K562 (cell line): ENCODE data around the gene ROR2. TPM values are rescaled to one million over a fixed set of nuclear protein-coding genes. Genes with fewer than 3 reads are reported as not detected.

Source experiments
- ATAC-seq: fragments of 200-7000 bp; cut with Tn5 transposase; 3 replicates; pipeline ENCODE4 v1.9.1; 2020; ENCODE audit warnings: moderate library complexity
- BruUV-seq: library from RNA; stranded (reverse); fragments of 400-500 nt; replicated peaks from 2 replicates; lab custom pipeline; 2021; lab: Mats Ljungman, UMichigan
- CTCF ChIA-PET: fragments of 300-600 bp; formaldehyde crosslinking; extraction: SDS; loops from one replicate; lab custom pipeline; 2021; ENCODE audit warnings: low intra/inter-chr PET ratio; lab: Yijun Ruan, JAX
- POLR2A ChIA-PET: fragments of 300-600, 350-650 bp; sonication (Branson Sonifier 250); formaldehyde crosslinking; extraction: SDS; loops from one replicate; lab custom pipeline; 2021; ENCODE audit warnings: antibody characterized with exemption, inconsistent platforms; lab: Yijun Ruan, JAX
- DNase-seq, 4 experiments: peaks; one replicate each; pipeline versions ENCODE4 v3.0.0 to v3.0.0-alpha.2; 2011 to 2018; ENCODE audit warnings: low spot score in 3 of 4, mixed read lengths in 3 of 4; ENCODE audit errors: extremely low read depth in 1 of 4
- FAIRE-seq: peaks from 2 replicates; lab custom pipeline; 2011; peaks lifted over from hg19 to GRCh38; lab: Jason Lieb, UNC
- H2AFZ ChIP-seq: 2 replicates; pipeline ENCODE4 v1.6.0; 2011; ENCODE audit warnings: low read depth, low read length, control low read depth, inconsistent platforms
- H3K27ac ChIP-seq: fragments of 200-600 bp; 3 replicates; pipeline ENCODE4 v1.8.0; 2011; ENCODE audit warnings: low read depth, mild to moderate bottlenecking, control low read depth, inconsistent platforms, low read length, moderate library complexity, mixed read lengths; ENCODE audit errors: extremely low read depth
- H3K27me3 ChIP-seq, 2 experiments: fragments of 300-600 bp in 1 of 2; 2 replicates in 1 of 2; 3 replicates in 1 of 2; pipeline versions ENCODE4 v1.6.0 to v1.8.0; 2011; ENCODE audit warnings: inconsistent platforms in 2 of 2, low read length in 2 of 2, mild to moderate bottlenecking in 1 of 2, mixed read lengths in 1 of 2, moderate library complexity in 1 of 2; ENCODE audit not compliant: control insufficient read depth in 2 of 2, insufficient read depth in 2 of 2
- H3K36me3 ChIP-seq: fragments of 300-600 bp; 3 replicates; pipeline ENCODE4 v1.8.0; 2011; ENCODE audit warnings: mild to moderate bottlenecking, low read length, inconsistent platforms; ENCODE audit not compliant: control insufficient read depth, insufficient read depth
- H3K4me1 ChIP-seq, 2 experiments: fragments of 200-600 bp in 1 of 2; replicated peaks in 1 of 2; 2 replicates in 1 of 2; 3 replicates in 1 of 2; pipeline versions ENCODE4 v1.5.1 to v1.8.0; 2011; ENCODE audit warnings: inconsistent platforms in 2 of 2, low read length in 2 of 2, mild to moderate bottlenecking in 1 of 2, mixed read lengths in 1 of 2, moderate library complexity in 1 of 2; ENCODE audit not compliant: control insufficient read depth in 2 of 2, insufficient read depth in 2 of 2
- H3K4me2 ChIP-seq: 2 replicates; pipeline ENCODE4 v1.6.1; 2011; ENCODE audit warnings: low read length, control low read depth, inconsistent platforms, mixed read lengths; ENCODE audit not compliant: insufficient read depth
- H3K4me3 ChIP-seq: fragments of 200-600 bp; sonication (generic), shearing (Covaris generic); 2 replicates; pipeline ENCODE4 v1.5.1; 2016; ENCODE audit warnings: control low read depth, inconsistent platforms
- H3K79me2 ChIP-seq: fragments of 200-600 bp; 3 replicates; pipeline ENCODE4 v1.8.0; 2011; ENCODE audit warnings: low read length, inconsistent platforms; ENCODE audit not compliant: control insufficient read depth, insufficient read depth
- H3K9ac ChIP-seq, 2 experiments: 2 replicates each; pipeline versions ENCODE4 v1.6.0 to v1.6.1; 2011; ENCODE audit warnings: low read depth in 2 of 2, low read length in 2 of 2, control low read depth in 1 of 2, inconsistent platforms in 1 of 2, mild to moderate bottlenecking in 1 of 2, mixed read lengths in 1 of 2; ENCODE audit not compliant: insufficient read depth in 1 of 2
- H3K9me1 ChIP-seq: one replicate; pipeline ENCODE4 v1.6.0; 2011; ENCODE audit warnings: inconsistent platforms, mild to moderate bottlenecking, low read length, moderate library complexity; ENCODE audit not compliant: control insufficient read depth, insufficient read depth
- H3K9me3 ChIP-seq: replicated peaks from 2 replicates; pipeline ENCODE4 v1.5.1; 2011; ENCODE audit warnings: low read depth, low read length, inconsistent platforms; ENCODE audit not compliant: control insufficient read depth, insufficient read depth
- H4K20me1 ChIP-seq: replicated peaks from 2 replicates; pipeline ENCODE4 v1.6.1; 2011; ENCODE audit warnings: low read length, inconsistent platforms, mixed read lengths; ENCODE audit not compliant: control insufficient read depth, insufficient read depth
- CBFB ChIP-seq: sonication (generic); formaldehyde crosslinking; IDR thresholded peaks from 2 replicates; pipeline ENCODE4 v1.4.0; 2020; ENCODE audit warnings: mild to moderate bottlenecking, missing genetic modification reagents
- EP300 ChIP-seq: IDR thresholded peaks from 2 replicates; pipeline ENCODE4 v1.6.1; 2012; ENCODE audit warnings: low read length, improper control_type of control experiment
- FOXM1 ChIP-seq, 2 experiments: fragments of 450-650 bp in 1 of 2; sonication (generic) in 1 of 2; formaldehyde crosslinking in 1 of 2; IDR thresholded peaks; 2 replicates each; pipeline versions ENCODE4 v1.6.1 to v1.9.0; 2017 to 2022; ENCODE audit warnings: low read depth in 2 of 2, mild to moderate bottlenecking in 2 of 2, missing genetic modification reagents in 1 of 2, moderate library complexity in 1 of 2
- HNRNPH1 ChIP-seq: fragments of 200-400 bp; formaldehyde crosslinking; optimal IDR thresholded peaks from 2 replicates; pipeline ENCODE3; 2017; ENCODE audit warnings: low read depth, mild to moderate bottlenecking, low read length, moderate library complexity
- IRF1 ChIP-seq: sonication (generic); formaldehyde crosslinking; IDR thresholded peaks from 2 replicates; pipeline ENCODE4 v1.8.0; 2022; ENCODE audit warnings: missing genetic modification reagents, mild to moderate bottlenecking, borderline replicate concordance
- KAT2B ChIP-seq: IDR thresholded peaks from one replicate; pipeline ENCODE4 v1.6.1; 2012; ENCODE audit warnings: low read depth, mild to moderate bottlenecking, control low read depth, inconsistent platforms, low read length, moderate library complexity
- MAFG ChIP-seq: fragments of 450-650 bp; conservative IDR thresholded peaks from 2 replicates; pipeline ENCODE4 v1.6.1; 2016; ENCODE audit warnings: missing genetic modification characterization, missing compliant biosample characterization
- NFIX ChIP-seq: fragments of 250-450 bp; sonication (Bioruptor Pico); IDR thresholded peaks from 2 replicates; pipeline ENCODE4 v1.4.0; 2020; ENCODE audit warnings: low read depth, mild to moderate bottlenecking, moderate library complexity
- TAF15 ChIP-seq: fragments of 200-400 bp; formaldehyde crosslinking; IDR thresholded peaks from 2 replicates; pipeline ENCODE4 v1.6.1; 2017; ENCODE audit warnings: mild to moderate bottlenecking, low read depth, low read length, moderate library complexity
- TCF7L2 ChIP-seq: fragments of 150-350 bp; IDR thresholded peaks from 2 replicates; pipeline ENCODE4 v1.6.1; 2016; ENCODE audit warnings: low read depth, mild to moderate bottlenecking, low read length, moderate library complexity
- USF1 ChIP-seq: sonication (generic); formaldehyde crosslinking; IDR thresholded peaks from 2 replicates; pipeline ENCODE4 v1.9.0; 2022; ENCODE audit warnings: mild to moderate bottlenecking, missing genetic modification reagents
- ZNF444 ChIP-seq: fragments of 250-450 bp; sonication (Bioruptor Pico); IDR thresholded peaks from 2 replicates; pipeline ENCODE4 v1.4.0; 2020; ENCODE audit warnings: mild to moderate bottlenecking, moderate library complexity
- ZNF551 ChIP-seq: fragments of 250-450 bp; sonication (Bioruptor Pico); IDR thresholded peaks from 2 replicates; pipeline ENCODE4 v1.5.0; 2021; ENCODE audit warnings: mild to moderate bottlenecking, moderate library complexity
- ZNF609 ChIP-seq: sonication (generic); formaldehyde crosslinking; IDR thresholded peaks from 2 replicates; pipeline ENCODE4 v1.8.1; 2023; ENCODE audit warnings: missing genetic modification reagents, mild to moderate bottlenecking, borderline replicate concordance
- WGBS: fragments of 100-300 bp; shearing (Covaris generic); methylation state at CpG from one replicate; pipeline ENCODE4 v1.1.6; 2016; ENCODE audit warnings: low coverage, mixed read lengths; ENCODE audit not compliant: insufficient coverage; ENCODE audit errors: missing lambda C conversion rate; 5-methylcytosine and 5-hydroxymethylcytosine counted together
- in situ Hi-C: fragments of 300-500 bp; cut with MboI; formaldehyde crosslinking; loops from 4 replicates; pipeline ENCODE4 v1.15.0; 2018; ENCODE audit warnings: inconsistent platforms, mixed read lengths
- intact Hi-C: fragments of 100-400 bp; cut with micrococcal nuclease; formaldehyde crosslinking; loops from 2 replicates; pipeline ENCODE4 v1.14.2; 2022
- polyA plus RNA-seq, 8 experiments: library from polyadenylated mRNA; depleted of rRNA in 4 of 8; stranded (reverse) in 5 of 8; unstranded in 3 of 8; fragments of >200 nt; fragmentation: Nextera tagmentation in 2 of 8; fragmentation: Illumina TruSeq in 1 of 8; extraction: Ambion mirVana in 2 of 8; extraction: Trizol in 1 of 8; gene quantifications; 2 replicates each; pipeline versions ENCODE4 v1.2.1 to v1.2.3, GENCODE V29; 2011 to 2014; ENCODE audit warnings: inconsistent platforms in 1 of 8, missing spikeins in 1 of 8
- total RNA-seq, 7 experiments: library from RNA; depleted of rRNA in 6 of 7; stranded (reverse); fragments of >200 nt in 6 of 7; fragmentation: Illumina TruSeq in 2 of 7; extraction: Trizol in 2 of 7; gene quantifications; 2 replicates each; pipeline versions ENCODE4 v1.2.1 to v1.2.3, GENCODE V29; 2011 to 2021; ENCODE audit warnings: low replicate concordance in 1 of 7

Gene ROR2
- total and polyA plus RNA-seq, 9 of the 15 experiments (the other 6 are each of a cell fraction or from before 2014, with no cell fraction given), result 5.6 to 33.8 (median 15.3) TPM

GRCh38 chr9:91890662-91891061 is 59.4 kb downstream of the ROR2 start:
- H3K27ac ChIP-seq, result no peak overlapping the region
- WGBS, result 46% methylated on average over 3 of the region's 3 CpGs
- FAIRE-seq (no peak), ATAC-seq (no peak), DNase-seq (no peak)
- no peaks in the 10 kb centered on the region for H3K36me3 ChIP-seq
- no peaks in the 10 kb centered on the region for H3K9me1 ChIP-seq
- no peak overlapping the region for H3K4me3 ChIP-seq
- H3K4me1 ChIP-seq, result peaks cover 18 to 22% of the 10 kb centered on the region in 2 experiments; a peak in 4 of 5 replicates
- no peak overlapping the region for H3K9ac ChIP-seq
- no peaks in the 10 kb centered on the region for H3K9me3 ChIP-seq
- ChIA-PET CTCF (no interaction called here), POLR2A (interaction anchor here (1.1 to 1.7 kb wide), 2 partner anchors 13 to 55 kb away, joined by 3 to 5 read pairs; no protein-coding TSS in a partner anchor)
- no TSS peak for BruUV-seq
- H3K4me2 ChIP-seq, result no peak overlapping the region
- no peaks in the 10 kb centered on the region for H3K27me3 ChIP-seq
- H2AFZ ChIP-seq, result no peak overlapping the region
- in situ Hi-C loops (no loop called here), intact Hi-C loops (no loop called here)
- H3K79me2 ChIP-seq, result peaks cover 72% of the 10 kb centered on the region
- peaks cover 4% of the 10 kb centered on the region; the same call in 1 of the 2 replicates for H4K20me1 ChIP-seq
- TF ChIP-seq NFIX (no peak), KAT2B (no peak), TAF15 (no peak), ZNF551 (CRISPR knock-in tag) (no peak), TCF7L2 (no peak), MAFG (tag) (peak; percentile 26), FOXM1 (IDR thresholded peaks at IDR 0.05; ENCODE audit: low read depth) (no peak), FOXM1 (CRISPR knock-in tag; IDR thresholded peaks at IDR 0.05; ENCODE audit: low read depth) (no peak), ZNF444 (CRISPR knock-in tag) (no peak), USF1 (CRISPR knock-in tag) (no peak), ZNF609 (CRISPR knock-in tag) (no peak), CBFB (no peak), EP300 (no peak), HNRNPH1 (no peak), IRF1 (CRISPR knock-in tag) (no peak)
